HEK293 (cell line): ENCODE data around the gene PPBP.
A peak's percentile ranks its signal among the peaks of the same experiment; 100 is the strongest.

Source experiments
- EGR2 ChIP-seq: fragments of 450-650 bp; formaldehyde crosslinking; IDR thresholded peaks from 2 replicates; pipeline ENCODE4 v1.5.1; 2016; ENCODE audit warnings: low read depth, missing biosample characterization, missing genetic modification characterization
- FEZF1 ChIP-seq: fragments of 450-650 bp; formaldehyde crosslinking; IDR thresholded peaks from 2 replicates; pipeline ENCODE4 v1.5.1; 2016; ENCODE audit warnings: missing biosample characterization, missing genetic modification characterization
- REPIN1 ChIP-seq: fragments of 450-650 bp; formaldehyde crosslinking; IDR thresholded peaks from 2 replicates; pipeline ENCODE4 v1.5.1; 2017; ENCODE audit warnings: missing biosample characterization, missing genetic modification characterization, low read depth
- SALL2 ChIP-seq: fragments of 450-650 bp; formaldehyde crosslinking; IDR thresholded peaks from 2 replicates; pipeline ENCODE4 v1.5.0; 2017; ENCODE audit warnings: missing biosample characterization, mild to moderate bottlenecking, missing genetic modification characterization, borderline replicate concordance
- SCRT2 ChIP-seq: fragments of 450-650 bp; formaldehyde crosslinking; IDR thresholded peaks from 2 replicates; pipeline ENCODE4 v1.5.1; 2016; ENCODE audit warnings: missing biosample characterization, missing genetic modification characterization
- SP2 ChIP-seq: fragments of 450-650 bp; formaldehyde crosslinking; IDR thresholded peaks from 2 replicates; pipeline ENCODE4 v1.5.1; 2016; ENCODE audit warnings: missing biosample characterization, missing genetic modification characterization
- TSHZ1 ChIP-seq: fragments of 450-650 bp; formaldehyde crosslinking; IDR thresholded peaks from 2 replicates; pipeline ENCODE4 v1.5.1; 2016; ENCODE audit warnings: missing biosample characterization, missing genetic modification characterization, borderline replicate concordance
- ZIC2 ChIP-seq: fragments of 450-650 bp; formaldehyde crosslinking; IDR thresholded peaks from 2 replicates; pipeline ENCODE4 v1.5.1; 2016; ENCODE audit warnings: missing biosample characterization, missing genetic modification characterization
- ZNF140 ChIP-seq: fragments of 450-650 bp; formaldehyde crosslinking; IDR thresholded peaks from 2 replicates; pipeline ENCODE4 v1.5.1; 2016; ENCODE audit warnings: missing biosample characterization, missing genetic modification characterization
- ZNF324 ChIP-seq: fragments of 450-650 bp; formaldehyde crosslinking; IDR thresholded peaks from 2 replicates; pipeline ENCODE4 v1.5.1; 2016; ENCODE audit warnings: missing biosample characterization, missing genetic modification characterization
- ZNF394 ChIP-seq: fragments of 450-650 bp; formaldehyde crosslinking; IDR thresholded peaks from 2 replicates; pipeline ENCODE4 v1.5.1; 2016; ENCODE audit warnings: missing biosample characterization, missing genetic modification characterization, mild to moderate bottlenecking, moderate library complexity, borderline replicate concordance
- ZNF426 ChIP-seq: fragments of 450-650 bp; formaldehyde crosslinking; IDR thresholded peaks from 2 replicates; pipeline ENCODE4 v1.5.1; 2017; ENCODE audit warnings: missing biosample characterization, missing genetic modification characterization, mild to moderate bottlenecking, inconsistent platforms, moderate library complexity
- ZNF449 ChIP-seq: fragments of 450-650 bp; formaldehyde crosslinking; IDR thresholded peaks from 2 replicates; pipeline ENCODE4 v1.5.1; 2017; ENCODE audit warnings: missing biosample characterization, mild to moderate bottlenecking, missing genetic modification characterization, moderate library complexity
- ZNF555 ChIP-seq: fragments of 450-650 bp; formaldehyde crosslinking; conservative IDR thresholded peaks from 2 replicates; pipeline ENCODE4 v1.5.1; 2017; ENCODE audit warnings: missing biosample characterization, mild to moderate bottlenecking, missing genetic modification characterization, inconsistent platforms
- ZNF571 ChIP-seq: fragments of 450-650 bp; formaldehyde crosslinking; IDR thresholded peaks from 2 replicates; pipeline ENCODE4 v1.5.0; 2017; ENCODE audit warnings: missing biosample characterization, missing genetic modification characterization
- ZSCAN23 ChIP-seq: fragments of 450-650 bp; formaldehyde crosslinking; IDR thresholded peaks from 2 replicates; pipeline ENCODE4 v1.5.1; 2016; ENCODE audit warnings: missing biosample characterization, missing genetic modification characterization
- TF ChIP-seq, protein P1 (sequence below): fragments of 450-650 bp; formaldehyde crosslinking; IDR thresholded peaks from 2 replicates; pipeline ENCODE4 v1.5.1; 2016; ENCODE audit warnings: missing biosample characterization, missing genetic modification characterization
- TF ChIP-seq, protein P2 (sequence below): fragments of 450-650 bp; formaldehyde crosslinking; IDR thresholded peaks from 2 replicates; pipeline ENCODE4 v1.5.1; 2016; ENCODE audit warnings: missing biosample characterization, missing genetic modification characterization
- TF ChIP-seq, protein P3 (sequence below): fragments of 450-650 bp; formaldehyde crosslinking; IDR thresholded peaks from 2 replicates; pipeline ENCODE4 v1.5.1; 2016; ENCODE audit warnings: missing biosample characterization, missing genetic modification characterization
- TF ChIP-seq, protein P4 (sequence below): IDR thresholded peaks from 2 replicates; pipeline ENCODE4 v1.6.1; 2011; ENCODE audit warnings: mild to moderate bottlenecking, low read depth, low read length, borderline replicate concordance

Gene PPBP

GRCh38 chr4:73964862-73965611 lies 23.0 kb downstream of the PPBP start (continued):
- TF ChIP-seq ZNF449 (tag by site-specific recombination) (no peak), SP2 (no peak), ZNF394 (tag by site-specific recombination) (peak; percentile 62; the same call in 1 of the 2 replicates), ZIC2 (tag by site-specific recombination) (no peak), ZNF426 (tag by site-specific recombination) (no peak), SCRT2 (tag by site-specific recombination) (peak; percentile 55), ZNF555 (tag by site-specific recombination) (no peak), ZNF571 (tag by site-specific recombination) (no peak), ZSCAN23 (tag by site-specific recombination) (no peak), EGR2 (tag by site-specific recombination) (no peak), ZNF324 (tag by site-specific recombination) (no peak), FEZF1 (tag by site-specific recombination) (no peak), TSHZ1 (no peak), SALL2 (tag by site-specific recombination) (no peak), ZNF140 (tag by site-specific recombination) (no peak), REPIN1 (tag by site-specific recombination) (no peak)
- TF ChIP-seq, protein P1, sequence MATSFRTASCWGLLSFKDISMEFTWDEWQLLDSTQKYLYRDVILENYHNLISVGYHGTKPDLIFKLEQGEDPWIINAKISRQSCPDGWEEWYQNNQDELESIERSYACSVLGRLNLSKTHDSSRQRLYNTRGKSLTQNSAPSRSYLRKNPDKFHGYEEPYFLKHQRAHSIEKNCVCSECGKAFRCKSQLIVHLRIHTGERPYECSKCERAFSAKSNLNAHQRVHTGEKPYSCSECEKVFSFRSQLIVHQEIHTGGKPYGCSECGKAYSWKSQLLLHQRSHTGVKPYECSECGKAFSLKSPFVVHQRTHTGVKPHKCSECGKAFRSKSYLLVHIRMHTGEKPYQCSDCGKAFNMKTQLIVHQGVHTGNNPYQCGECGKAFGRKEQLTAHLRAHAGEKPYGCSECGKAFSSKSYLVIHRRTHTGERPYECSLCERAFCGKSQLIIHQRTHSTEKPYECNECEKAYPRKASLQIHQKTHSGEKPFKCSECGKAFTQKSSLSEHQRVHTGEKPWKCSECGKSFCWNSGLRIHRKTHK (tag by site-specific recombination), result no peak
- TF ChIP-seq, protein P2, sequence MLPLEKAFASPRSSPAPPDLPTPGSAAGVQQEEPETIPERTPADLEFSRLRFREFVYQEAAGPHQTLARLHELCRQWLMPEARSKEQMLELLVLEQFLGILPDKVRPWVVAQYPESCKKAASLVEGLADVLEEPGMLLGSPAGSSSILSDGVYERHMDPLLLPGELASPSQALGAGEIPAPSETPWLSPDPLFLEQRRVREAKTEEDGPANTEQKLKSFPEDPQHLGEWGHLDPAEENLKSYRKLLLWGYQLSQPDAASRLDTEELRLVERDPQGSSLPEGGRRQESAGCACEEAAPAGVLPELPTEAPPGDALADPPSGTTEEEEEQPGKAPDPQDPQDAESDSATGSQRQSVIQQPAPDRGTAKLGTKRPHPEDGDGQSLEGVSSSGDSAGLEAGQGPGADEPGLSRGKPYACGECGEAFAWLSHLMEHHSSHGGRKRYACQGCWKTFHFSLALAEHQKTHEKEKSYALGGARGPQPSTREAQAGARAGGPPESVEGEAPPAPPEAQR (tag by site-specific recombination), result no peak
- TF ChIP-seq, protein P3, sequence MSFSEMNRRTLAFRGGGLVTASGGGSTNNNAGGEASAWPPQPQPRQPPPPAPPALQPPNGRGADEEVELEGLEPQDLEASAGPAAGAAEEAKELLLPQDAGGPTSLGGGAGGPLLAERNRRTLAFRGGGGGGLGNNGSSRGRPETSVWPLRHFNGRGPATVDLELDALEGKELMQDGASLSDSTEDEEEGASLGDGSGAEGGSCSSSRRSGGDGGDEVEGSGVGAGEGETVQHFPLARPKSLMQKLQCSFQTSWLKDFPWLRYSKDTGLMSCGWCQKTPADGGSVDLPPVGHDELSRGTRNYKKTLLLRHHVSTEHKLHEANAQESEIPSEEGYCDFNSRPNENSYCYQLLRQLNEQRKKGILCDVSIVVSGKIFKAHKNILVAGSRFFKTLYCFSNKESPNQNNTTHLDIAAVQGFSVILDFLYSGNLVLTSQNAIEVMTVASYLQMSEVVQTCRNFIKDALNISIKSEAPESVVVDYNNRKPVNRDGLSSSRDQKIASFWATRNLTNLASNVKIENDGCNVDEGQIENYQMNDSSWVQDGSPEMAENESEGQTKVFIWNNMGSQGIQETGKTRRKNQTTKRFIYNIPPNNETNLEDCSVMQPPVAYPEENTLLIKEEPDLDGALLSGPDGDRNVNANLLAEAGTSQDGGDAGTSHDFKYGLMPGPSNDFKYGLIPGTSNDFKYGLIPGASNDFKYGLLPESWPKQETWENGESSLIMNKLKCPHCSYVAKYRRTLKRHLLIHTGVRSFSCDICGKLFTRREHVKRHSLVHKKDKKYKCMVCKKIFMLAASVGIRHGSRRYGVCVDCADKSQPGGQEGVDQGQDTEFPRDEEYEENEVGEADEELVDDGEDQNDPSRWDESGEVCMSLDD (tag by site-specific recombination), result no peak
- TF ChIP-seq, protein P4, sequence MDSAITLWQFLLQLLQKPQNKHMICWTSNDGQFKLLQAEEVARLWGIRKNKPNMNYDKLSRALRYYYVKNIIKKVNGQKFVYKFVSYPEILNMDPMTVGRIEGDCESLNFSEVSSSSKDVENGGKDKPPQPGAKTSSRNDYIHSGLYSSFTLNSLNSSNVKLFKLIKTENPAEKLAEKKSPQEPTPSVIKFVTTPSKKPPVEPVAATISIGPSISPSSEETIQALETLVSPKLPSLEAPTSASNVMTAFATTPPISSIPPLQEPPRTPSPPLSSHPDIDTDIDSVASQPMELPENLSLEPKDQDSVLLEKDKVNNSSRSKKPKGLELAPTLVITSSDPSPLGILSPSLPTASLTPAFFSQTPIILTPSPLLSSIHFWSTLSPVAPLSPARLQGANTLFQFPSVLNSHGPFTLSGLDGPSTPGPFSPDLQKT, result no peak
